ENCODE data around the gene P2RX7.
A peak's percentile ranks its signal among the peaks of the same experiment; 100 is the strongest.
"Not testable (repeated sequence)": the region's sequence is repeated elsewhere in the genome, so short reads cannot be mapped to it uniquely, and the experiment has no call there.

Gene P2RX7

GRCh38 chr12:121212875-121213274, 80.2 kb downstream of the P2RX7 start:
- DNase-seq: no peak

- DNase-seq: no peak
Observed at GRCh38 chr12:121214166-121214777, 81.6 kb downstream of the P2RX7 start.

GRCh38 chr12:121214855-121215745, 82.4 kb downstream of the P2RX7 start:
- no peak for DNase-seq

GRCh38 chr12:121216102-121216501, 83.4 kb downstream of the P2RX7 start:
- no peak for DNase-seq

GRCh38 chr12:121217063-121217462, 84.4 kb downstream of the P2RX7 start:
- DNase-seq: no peak

GRCh38 chr12:121217761-121218160, 85.1 kb downstream of the P2RX7 start:
- no peak for DNase-seq

GRCh38 chr12:121218588-121219352, 86.1 kb downstream of the P2RX7 start:
- peak; percentile 14 for DNase-seq

- no peak for DNase-seq
Observed at GRCh38 chr12:121219353-121219986, 86.8 kb downstream of the P2RX7 start.

GRCh38 chr12:121222847-121223246, 90.2 kb downstream of the P2RX7 start:
- no peak for DNase-seq

- no peak for DNase-seq
Observed at GRCh38 chr12:121223292-121224285, 90.9 kb downstream of the P2RX7 start.

GRCh38 chr12:121224591-121224990, 91.9 kb downstream of the P2RX7 start:
- DNase-seq: no peak

- no peak for DNase-seq
Observed at GRCh38 chr12:121226399-121226798, 93.7 kb downstream of the P2RX7 start.

- DNase-seq: not testable (repeated sequence)
Observed at GRCh38 chr12:121226871-121227270, 94.2 kb downstream of the P2RX7 start.

GRCh38 chr12:121227294-121227693, 94.6 kb downstream of the P2RX7 start:
- no peak for DNase-seq

GRCh38 chr12:121228919-121229665, 96.4 kb downstream of the P2RX7 start:
- no peak for DNase-seq

- peak; percentile 41 for DNase-seq
Observed at GRCh38 chr12:121229826-121230537, 97.3 kb downstream of the P2RX7 start.

- no peak for DNase-seq
Observed at GRCh38 chr12:121230538-121230907, 97.8 kb downstream of the P2RX7 start.

GRCh38 chr12:121232163-121232562, 99.5 kb downstream of the P2RX7 start:
- no peak for DNase-seq

- DNase-seq: no peak
Observed at GRCh38 chr12:121232977-121233627, 100.4 kb downstream of the P2RX7 start.

GRCh38 chr12:121233628-121234020, 100.9 kb downstream of the P2RX7 start:
- no peak for DNase-seq
